Measurements from ENCODE around the gene ZNF462.
"Not testable (repeated sequence)": the region's sequence is repeated elsewhere in the genome, so short reads cannot be mapped to it uniquely, and the experiment has no call there.

ZNF462 gene

GRCh38 chr9:106964822-106965525 lies 102.0 kb downstream of the ZNF462 start:
- DNase-seq, result no peak

DNA sequence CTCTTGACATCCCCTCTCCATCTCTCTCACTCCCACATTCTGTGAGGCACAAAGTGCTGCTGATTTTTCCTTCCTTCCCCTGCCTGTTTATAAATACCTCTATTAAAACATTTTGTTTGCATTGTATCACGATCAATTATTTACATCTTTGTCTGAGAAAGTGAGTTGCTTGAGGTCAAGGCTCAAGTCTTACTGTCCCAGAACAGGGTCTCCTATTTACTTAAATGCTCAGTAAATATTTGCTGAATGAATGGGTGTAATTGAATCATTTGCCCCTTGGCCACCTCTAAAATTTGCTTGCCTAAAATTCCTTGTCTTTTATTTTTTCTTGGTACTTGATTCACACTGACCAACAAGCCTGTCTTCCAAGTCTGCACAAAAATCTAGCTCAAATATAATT lies 103.5 kb downstream of the ZNF462 start:
- DNase-seq, result no peak

DNA sequence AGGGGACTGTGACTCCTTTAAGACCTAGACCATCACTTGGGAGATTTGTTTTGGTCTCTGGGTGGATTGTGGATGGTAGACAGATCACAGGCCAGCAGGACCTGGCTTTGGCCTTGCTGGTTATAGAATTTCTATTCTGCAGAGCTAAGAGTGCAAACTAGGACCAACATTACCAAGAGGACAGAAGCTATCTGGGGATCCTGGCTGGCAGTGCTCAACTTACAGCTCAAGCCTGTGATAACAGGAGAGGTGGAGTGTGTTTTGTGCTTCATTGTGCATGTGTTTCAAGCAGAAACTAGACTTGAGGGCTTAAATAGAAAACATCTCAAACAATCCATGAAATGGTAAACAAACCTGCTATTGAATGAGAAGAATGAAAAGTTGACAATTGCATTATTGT lies 106.7 kb downstream of the ZNF462 start:
- DNase-seq, result no peak

GRCh38 chr9:106970219-106970975 lies 107.4 kb downstream of the ZNF462 start:
- no peak for DNase-seq

- DNase-seq, result no peak
Measured at GRCh38 chr9:106970976-106971457, 108.1 kb downstream of the ZNF462 start.

DNA sequence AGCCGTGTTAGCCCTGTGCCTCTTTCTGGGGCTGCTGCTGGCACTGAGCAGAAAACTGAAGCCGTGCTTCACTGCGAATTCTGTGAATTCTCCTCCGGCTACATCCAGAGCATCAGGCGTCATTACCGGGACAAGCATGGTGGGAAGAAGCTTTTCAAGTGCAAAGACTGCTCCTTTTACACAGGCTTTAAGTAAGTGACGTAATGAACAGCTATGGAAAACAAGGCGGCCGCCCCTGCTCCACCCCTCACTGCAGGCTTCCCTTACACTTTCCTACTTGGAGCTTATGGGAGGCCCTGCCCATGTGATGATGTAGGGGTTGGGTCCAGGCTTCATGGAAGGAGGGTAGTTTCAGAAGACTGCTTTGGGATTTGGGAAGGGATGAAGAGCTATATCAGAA lies 109.1 kb downstream of the ZNF462 start:
- no peak for DNase-seq

GRCh38 chr9:106974341-106974740 lies 111.4 kb downstream of the ZNF462 start:
- no peak for DNase-seq

GRCh38 chr9:106976772-106977171 lies 113.8 kb downstream of the ZNF462 start:
- no peak for DNase-seq

DNA sequence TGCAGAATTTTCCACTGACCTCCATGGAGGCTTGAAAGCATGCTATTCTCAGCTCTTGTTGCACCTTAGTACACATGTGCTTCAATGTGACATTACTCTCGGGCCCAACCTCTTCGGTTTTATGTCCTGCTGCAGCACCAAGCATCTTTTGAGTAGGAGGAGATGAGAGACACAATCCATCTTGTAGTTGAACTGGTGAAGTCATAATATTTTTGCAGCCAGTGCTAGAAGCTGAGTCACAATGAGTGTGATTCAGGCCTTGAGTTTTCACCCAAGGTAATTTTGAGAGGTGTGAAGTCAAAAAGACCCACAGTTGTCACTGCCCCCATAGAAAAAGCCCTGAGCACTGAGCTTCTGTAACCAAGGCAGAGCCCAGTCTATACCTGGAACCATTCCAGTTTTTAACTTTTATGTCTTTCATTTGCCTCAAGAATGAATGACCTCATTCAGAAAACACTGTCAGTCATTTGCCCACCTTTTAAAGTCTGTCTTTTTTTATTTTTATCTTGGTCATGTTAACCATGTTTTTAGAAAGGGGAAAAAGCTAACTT lies 117.7 kb downstream of the ZNF462 start:
- DNase-seq, result no peak

- no peak for DNase-seq
Measured at GRCh38 chr9:106981396-106982287, 118.7 kb downstream of the ZNF462 start.

DNA sequence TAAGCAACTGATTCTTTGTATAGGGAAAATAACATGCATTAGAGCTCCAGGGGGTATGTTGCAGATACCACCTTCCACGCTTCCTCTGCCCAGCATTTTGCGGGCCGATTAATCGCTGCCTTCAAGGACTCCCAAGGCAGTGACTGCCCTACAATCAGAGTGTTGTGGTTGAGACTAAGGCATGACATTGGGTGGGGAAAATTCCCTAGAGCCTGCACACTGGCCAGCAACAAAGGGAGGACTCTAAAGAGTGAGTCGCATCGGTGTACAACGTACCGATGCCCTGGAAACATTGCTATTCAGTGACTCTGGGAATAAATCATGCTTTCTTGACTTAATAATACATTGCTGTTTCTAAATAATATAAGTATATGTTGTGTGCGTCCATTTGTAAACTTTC lies 119.7 kb downstream of the ZNF462 start:
- DNase-seq, result no peak

- DNase-seq, result no peak
Measured at GRCh38 chr9:106983346-106983745, 120.4 kb downstream of the ZNF462 start.

DNA sequence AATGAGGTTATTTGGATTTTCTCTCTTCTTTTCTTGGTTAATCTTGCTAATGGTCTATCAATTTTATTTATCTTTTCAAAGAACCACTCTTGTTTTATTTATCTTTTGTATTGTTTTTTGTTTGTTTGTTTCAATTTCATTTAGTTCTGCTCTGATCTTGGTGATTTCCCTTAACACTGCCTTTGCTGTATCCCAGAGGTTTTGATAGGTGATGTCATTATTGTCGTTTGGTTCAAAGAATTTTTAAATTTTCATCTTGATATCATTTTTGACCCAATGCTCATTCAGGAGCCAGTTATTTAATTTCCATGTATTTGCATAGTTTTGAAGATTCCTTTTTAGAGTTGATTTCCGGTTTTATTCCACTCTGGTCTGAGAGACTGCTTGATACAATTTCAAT lies 126.9 kb downstream of the ZNF462 start:
- DNase-seq, result not testable (repeated sequence)

DNA sequence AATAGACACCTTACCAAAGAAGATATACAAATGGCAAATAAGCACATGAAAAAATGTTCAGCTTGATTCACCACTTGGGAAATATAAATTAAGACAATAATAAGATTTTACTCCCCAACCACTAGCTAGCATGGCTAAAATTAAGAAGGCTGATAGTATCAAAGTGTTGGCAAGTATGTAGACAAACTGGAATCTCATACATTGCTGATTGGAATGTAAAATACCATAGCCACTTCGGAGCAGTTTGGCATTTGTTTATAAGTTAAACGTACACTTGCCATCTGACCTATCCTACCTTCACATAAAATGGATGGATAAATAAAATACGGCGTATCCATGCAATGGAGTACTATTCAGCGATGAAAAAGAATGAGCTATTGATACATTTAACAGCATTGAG lies 129.2 kb downstream of the ZNF462 start:
- no peak for DNase-seq

GRCh38 chr9:106993603-106994002 lies 130.6 kb downstream of the ZNF462 start:
- DNase-seq, result no peak

DNA sequence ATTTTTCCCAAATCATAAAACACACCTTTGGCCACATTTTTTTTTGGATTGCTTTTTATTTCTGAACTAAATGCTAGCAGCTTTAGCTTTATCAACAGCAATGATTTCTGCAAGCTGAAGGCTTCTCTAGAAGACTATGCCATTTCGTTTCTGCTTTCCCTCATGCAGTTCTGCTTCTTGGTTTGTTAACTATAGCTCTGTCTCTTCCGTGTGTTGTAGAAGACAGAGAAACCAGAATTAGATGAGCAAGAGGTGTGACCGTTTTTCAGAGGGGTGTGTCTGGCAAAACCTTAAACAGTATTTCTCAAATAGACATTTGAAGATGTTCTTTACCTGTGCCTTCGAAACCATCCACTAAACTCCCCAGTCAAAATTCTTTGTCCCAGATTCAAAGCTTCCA lies 131.5 kb downstream of the ZNF462 start:
- DNase-seq, result no peak

GRCh38 chr9:107000218-107000617 lies 137.3 kb downstream of the ZNF462 start:
- DNase-seq, result no peak

- DNase-seq, result no peak
Measured at GRCh38 chr9:107005201-107005600, 142.2 kb downstream of the ZNF462 start.

- no peak for DNase-seq
Measured at GRCh38 chr9:107007402-107007801, 144.4 kb downstream of the ZNF462 start.

- DNase-seq, result no peak
Measured at GRCh38 chr9:107008011-107008410, 145.0 kb downstream of the ZNF462 start.

- DNase-seq, result no peak
Measured at GRCh38 chr9:107008447-107008846, 145.5 kb downstream of the ZNF462 start.

GRCh38 chr9:107016383-107016782 lies 153.4 kb downstream of the ZNF462 start:
- DNase-seq, result peak; percentile 15
